ENCODE data around the gene RGS19. TPM values are rescaled to one million over a fixed set of nuclear protein-coding genes. Genes with fewer than 3 reads are reported as not detected.
A peak's percentile ranks its signal among the peaks of the same experiment; 100 is the strongest.
"Not testable (repeated sequence)": the region's sequence is repeated elsewhere in the genome, so short reads cannot be mapped to it uniquely, and the experiment has no call there.

Gene RGS19, protein sequence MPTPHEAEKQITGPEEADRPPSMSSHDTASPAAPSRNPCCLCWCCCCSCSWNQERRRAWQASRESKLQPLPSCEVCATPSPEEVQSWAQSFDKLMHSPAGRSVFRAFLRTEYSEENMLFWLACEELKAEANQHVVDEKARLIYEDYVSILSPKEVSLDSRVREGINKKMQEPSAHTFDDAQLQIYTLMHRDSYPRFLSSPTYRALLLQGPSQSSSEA
- polyA plus RNA-seq: 100 to 1,000 TPM; 124 to 171 (median 132) TPM

GRCh38 chr20:64079273-64080012, at the start of gene RGS19:
TSS of gene RGS19 (minus strand) at chr20:64079518. CDS start at chr20:64076886, 2,632 bp downstream.
- Mint-ChIP-seq H3K27me3 (ENCODE audit: low read depth in 3 of 3) (peaks cover 0 to 8% (median 2%) of the 10 kb centered on the region in 3 donors), H3K9me3 (no peaks in the 10 kb centered on the region), H3K27ac (peak within 1 kb of the TSS; percentile 79 to 93 (median 88)), H3K36me3 (no peaks in the 10 kb centered on the region), H3K4me3 (peak within 1 kb of the TSS; percentile 88 to 93 (median 91)), H3K4me1 (peaks cover 25 to 35% of the 10 kb centered on the region in 2 donors)
- DNase-seq: peak; percentile 68 to 70 (median 69)

DNA sequence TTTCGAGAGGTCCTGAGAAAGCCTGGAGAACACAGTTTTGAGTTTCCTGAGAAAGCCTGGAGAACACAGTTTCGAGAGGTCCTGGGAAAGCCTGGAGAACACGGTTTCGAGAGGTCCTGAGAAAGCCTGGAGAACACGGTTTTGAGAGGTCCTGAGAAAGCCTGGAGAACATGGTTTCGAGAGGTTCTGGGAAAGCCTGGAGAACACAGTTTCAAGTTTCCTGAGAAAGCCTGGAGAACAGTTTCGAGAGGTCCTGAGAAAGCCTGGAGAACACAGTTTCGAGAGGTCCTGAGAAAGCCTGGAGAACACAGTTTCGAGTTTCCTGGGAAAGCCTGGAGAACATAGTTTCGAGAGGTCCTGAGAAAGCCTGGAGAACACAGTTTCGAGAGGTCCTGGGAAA, 44.2 kb upstream of the RGS19 start:
- DNase-seq; H3K4me1 Mint-ChIP-seq; H3K9me3 Mint-ChIP-seq; H3K27me3 Mint-ChIP-seq (ENCODE audit: low read depth in 3 of 3); H3K4me3 Mint-ChIP-seq; H3K27ac Mint-ChIP-seq; H3K36me3 Mint-ChIP-seq: not testable (repeated sequence)

- H3K36me3 Mint-ChIP-seq; H3K27me3 Mint-ChIP-seq (ENCODE audit: low read depth in 3 of 3); H3K27ac Mint-ChIP-seq; H3K4me3 Mint-ChIP-seq; H3K9me3 Mint-ChIP-seq; DNase-seq; H3K4me1 Mint-ChIP-seq: not testable (repeated sequence)
Measured at GRCh38 chr20:64122927-64123326, 43.6 kb upstream of the RGS19 start.

- Mint-ChIP-seq H3K27ac (no peak overlapping the region), H3K4me1 (peaks cover 7 to 8% of the 10 kb centered on the region in 2 donors), H3K9me3 (no peaks in the 10 kb centered on the region), H3K4me3 (no peak overlapping the region), H3K27me3 (ENCODE audit: low read depth in 3 of 3) (peaks cover 0 to 7% (median 5%) of the 10 kb centered on the region in 3 donors), H3K36me3 (no peaks in the 10 kb centered on the region)
- DNase-seq: no peak
Measured at GRCh38 chr20:64121586-64121985, 42.3 kb upstream of the RGS19 start.

- no peaks in the 10 kb centered on the region for H3K36me3 Mint-ChIP-seq
- peak in 1 of 3 donors; percentile 17 for DNase-seq
- H3K27me3 Mint-ChIP-seq (ENCODE audit: low read depth in 3 of 3): peaks cover 0 to 9% (median 7%) of the 10 kb centered on the region in 3 donors
Measured at GRCh38 chr20:64119681-64120341, 40.5 kb upstream of the RGS19 start.

DNA sequence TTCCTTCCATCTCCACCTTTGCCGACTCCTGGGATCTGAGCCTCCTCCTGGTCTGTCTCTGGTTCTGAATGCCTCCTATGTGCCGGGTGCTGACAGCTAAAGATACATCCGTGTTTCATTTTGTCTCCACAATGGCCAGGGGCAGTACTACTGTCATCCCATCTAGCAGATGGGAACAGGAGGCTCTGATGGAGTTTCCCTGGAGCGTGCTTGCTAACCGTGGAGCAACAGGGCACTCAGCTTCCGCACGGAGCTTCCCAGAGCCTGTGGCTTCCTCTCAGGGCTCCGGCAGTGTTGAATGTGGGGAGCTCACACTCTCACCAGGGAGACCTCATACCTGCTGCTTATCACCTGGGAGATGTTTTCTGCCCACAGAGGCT, 40.0 kb upstream of the RGS19 start:
- Mint-ChIP-seq H3K9me3 (no peaks in the 10 kb centered on the region), H3K36me3 (no peaks in the 10 kb centered on the region), H3K4me1 (peaks cover 7 to 8% of the 10 kb centered on the region in 2 donors), H3K27ac (no peak overlapping the region), H3K4me3 (no peak overlapping the region), H3K27me3 (ENCODE audit: low read depth in 3 of 3) (peaks cover 0 to 9% (median 7%) of the 10 kb centered on the region in 3 donors)
- DNase-seq: no peak

More at GRCh38 chr20:64119681-64120341, 40.5 kb upstream of the RGS19 start:
- H3K4me3 Mint-ChIP-seq: peak overlapping the region in 4 of 5 donors; percentile 18 to 74 (median 68)
- peak overlapping the region in 2 of 6 donors; percentile 52 to 57 for H3K27ac Mint-ChIP-seq
- peaks cover 7 to 8% of the 10 kb centered on the region in 2 donors for H3K4me1 Mint-ChIP-seq
- no peaks in the 10 kb centered on the region for H3K9me3 Mint-ChIP-seq

- H3K27me3 Mint-ChIP-seq (ENCODE audit: low read depth in 3 of 3); H3K4me1 Mint-ChIP-seq; H3K27ac Mint-ChIP-seq; DNase-seq; H3K9me3 Mint-ChIP-seq; H3K36me3 Mint-ChIP-seq; H3K4me3 Mint-ChIP-seq: not testable (repeated sequence)
Measured at GRCh38 chr20:64117432-64117777, 38.1 kb upstream of the RGS19 start.

DNA sequence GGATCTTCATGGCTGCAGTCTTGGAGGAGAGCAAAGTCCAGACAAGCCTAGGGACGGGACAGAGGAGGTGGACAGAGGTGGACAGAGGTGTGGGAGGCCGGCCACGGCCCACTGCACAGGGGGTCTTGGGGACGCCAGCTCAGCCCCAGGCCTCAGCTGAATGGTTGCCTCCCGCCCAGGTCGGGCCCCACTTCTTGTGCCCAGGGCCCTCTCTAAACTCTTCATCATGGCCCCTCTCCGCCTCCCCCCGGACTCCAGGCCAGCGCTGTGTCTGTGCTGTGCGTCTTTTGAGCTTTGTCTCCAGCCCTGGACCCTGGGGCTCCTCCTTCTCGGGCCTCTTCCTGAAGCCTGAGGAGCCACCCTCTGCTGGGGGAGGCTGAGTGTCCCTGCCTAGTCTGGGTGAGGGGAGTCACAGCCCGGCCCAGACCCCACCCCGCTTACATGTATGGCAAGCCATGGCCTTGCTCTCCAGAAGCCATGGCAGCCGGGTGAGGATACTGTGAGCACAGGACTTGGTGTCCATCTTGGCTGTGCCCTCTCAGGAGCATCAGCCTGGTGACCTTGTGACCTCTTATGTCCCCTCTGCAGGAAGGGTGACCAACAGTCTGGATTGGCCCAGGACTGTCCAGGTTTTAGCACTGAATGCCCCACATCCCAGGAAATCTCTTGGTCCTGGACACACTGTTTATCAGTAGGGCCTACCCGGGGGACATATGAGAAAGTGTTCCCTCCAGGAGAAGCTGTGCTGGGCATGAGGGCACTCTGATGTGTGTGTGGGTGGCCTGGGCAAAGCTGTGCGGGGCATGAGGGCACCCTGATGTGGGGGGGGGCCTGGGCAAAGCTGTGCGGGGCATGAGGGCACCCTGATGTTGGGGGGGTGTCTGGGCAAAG, 37.5 kb upstream of the RGS19 start:
- no peak for DNase-seq

GRCh38 chr20:64116016-64116415, 36.7 kb upstream of the RGS19 start:
- no peaks in the 10 kb centered on the region for H3K36me3 Mint-ChIP-seq
- H3K27ac Mint-ChIP-seq: no peak overlapping the region
- peaks cover 0 to 7% (median 3%) of the 10 kb centered on the region in 3 donors for H3K27me3 Mint-ChIP-seq (ENCODE audit: low read depth in 3 of 3)
- H3K4me1 Mint-ChIP-seq: peaks cover 7 to 8% of the 10 kb centered on the region in 2 donors
- DNase-seq: no peak
- no peak overlapping the region for H3K4me3 Mint-ChIP-seq
- no peaks in the 10 kb centered on the region for H3K9me3 Mint-ChIP-seq

More for the DNA sequence above, 37.5 kb upstream of the RGS19 start:
- H3K27ac Mint-ChIP-seq: no peak overlapping the region
- H3K4me3 Mint-ChIP-seq: no peak overlapping the region
- H3K36me3 Mint-ChIP-seq: no peaks in the 10 kb centered on the region
- peaks cover 7 to 8% of the 10 kb centered on the region in 2 donors for H3K4me1 Mint-ChIP-seq
- H3K27me3 Mint-ChIP-seq (ENCODE audit: low read depth in 3 of 3): peaks cover 0 to 9% (median 9%) of the 10 kb centered on the region in 3 donors
- H3K9me3 Mint-ChIP-seq: no peaks in the 10 kb centered on the region

DNA sequence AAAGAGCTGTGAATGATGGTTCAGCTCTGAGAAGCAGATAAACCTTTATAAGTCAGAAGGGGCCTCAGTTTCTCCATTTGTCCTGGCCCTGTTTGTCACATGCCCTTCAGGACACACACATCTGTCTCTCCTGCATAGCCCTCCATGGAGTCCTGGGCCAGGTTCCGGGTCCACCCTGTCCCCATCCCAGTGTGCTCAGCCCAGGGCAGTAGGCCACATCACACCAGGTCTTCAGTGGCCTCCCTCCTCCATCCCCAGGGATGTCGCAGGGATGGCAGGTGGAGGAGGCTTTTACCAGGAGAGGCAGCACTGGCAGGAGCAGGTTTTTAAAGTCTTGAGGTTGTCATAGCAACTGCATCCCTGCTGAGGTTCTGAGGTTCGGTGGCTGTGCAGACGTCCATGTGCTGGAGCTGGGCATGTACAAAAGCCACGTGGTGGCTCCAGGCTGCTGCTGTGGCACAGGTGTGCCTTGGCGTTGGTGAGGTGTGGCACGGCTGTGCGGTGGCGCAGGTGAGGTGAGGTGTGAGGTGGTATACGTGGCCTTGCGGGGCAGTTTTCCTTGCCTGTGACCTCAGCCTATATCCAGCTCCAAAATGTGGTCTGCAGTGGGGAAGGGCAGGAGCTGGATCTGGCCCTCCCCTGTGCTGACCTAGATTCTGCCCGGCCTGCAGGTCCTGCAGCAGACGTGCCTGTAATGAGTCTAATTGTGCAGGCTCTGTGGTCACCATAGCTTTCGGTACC, 36.0 kb upstream of the RGS19 start:
- peaks cover 0 to 6% (median 3%) of the 10 kb centered on the region in 3 donors for H3K27me3 Mint-ChIP-seq (ENCODE audit: low read depth in 3 of 3)
- no peak overlapping the region for H3K4me3 Mint-ChIP-seq
- no peak overlapping the region for H3K27ac Mint-ChIP-seq
- DNase-seq: no peak
- H3K9me3 Mint-ChIP-seq: no peaks in the 10 kb centered on the region
- peaks cover 3 to 5% of the 10 kb centered on the region in 2 donors for H3K4me1 Mint-ChIP-seq
- H3K36me3 Mint-ChIP-seq: no peaks in the 10 kb centered on the region

GRCh38 chr20:64114356-64114971, 35.1 kb upstream of the RGS19 start:
- peaks cover 0 to 3% (median 2%) of the 10 kb centered on the region in 3 donors for H3K27me3 Mint-ChIP-seq (ENCODE audit: low read depth in 3 of 3)

DNA sequence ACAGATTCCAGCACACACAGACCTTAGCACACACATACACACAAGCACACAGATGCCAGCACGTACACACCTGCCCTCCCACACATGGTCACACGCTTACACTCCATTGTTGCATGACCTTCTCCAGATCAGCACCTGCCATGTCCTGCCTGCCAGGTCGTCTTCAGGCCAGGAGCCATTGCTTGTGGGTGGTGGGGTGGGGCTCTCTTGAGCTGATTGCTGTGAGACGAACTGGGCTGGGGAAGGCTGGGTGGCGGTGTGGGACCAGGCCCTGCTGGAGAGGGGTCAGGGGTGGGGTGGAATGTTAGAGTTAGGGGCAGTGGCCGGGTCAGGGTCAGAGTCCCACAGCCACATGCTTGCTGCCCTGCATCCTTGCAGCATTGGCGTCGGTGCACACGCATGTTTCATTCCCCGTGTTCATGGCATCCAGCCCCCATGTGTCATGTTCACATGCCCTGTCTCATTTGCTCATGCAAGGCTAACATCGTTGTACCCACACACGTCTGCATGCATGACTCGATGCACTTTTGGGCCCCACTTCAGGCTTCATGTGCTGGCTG, 34.6 kb upstream of the RGS19 start:
- Mint-ChIP-seq H3K4me3 (no peak overlapping the region), H3K36me3 (no peaks in the 10 kb centered on the region), H3K27ac (no peak overlapping the region), H3K27me3 (ENCODE audit: low read depth in 3 of 3) (peaks cover 0 to 3% (median 2%) of the 10 kb centered on the region in 3 donors), H3K9me3 (no peaks in the 10 kb centered on the region), H3K4me1 (no peaks in the 10 kb centered on the region)
- no peak for DNase-seq

More at GRCh38 chr20:64114356-64114971, 35.1 kb upstream of the RGS19 start:
- H3K4me3 Mint-ChIP-seq: no peak overlapping the region
- no peaks in the 10 kb centered on the region for H3K9me3 Mint-ChIP-seq
- DNase-seq: no peak
- no peaks in the 10 kb centered on the region for H3K36me3 Mint-ChIP-seq
- H3K27ac Mint-ChIP-seq: no peak overlapping the region
- no peaks in the 10 kb centered on the region for H3K4me1 Mint-ChIP-seq
